ENCODE results near the gene GGCX. TPM values are rescaled to one million over a fixed set of nuclear protein-coding genes. Genes with fewer than 3 reads are reported as not detected.

Gene GGCX
- total and polyA plus RNA-seq, 12 donors: 14.0 to 31.1 (median 21.6) TPM

GRCh38 chr2:85496436-85496835 lies 64.9 kb downstream of the GGCX start:
- no peaks in the 10 kb centered on the region for H3K9me3 ChIP-seq
- H3K27ac ChIP-seq: no peak overlapping the region
- WGBS, 2 donors: 100% methylated on average over 1 of the region's 1 CpG
- no peak for ATAC-seq
- H3K4me3 ChIP-seq: no peak overlapping the region
- no peaks in the 10 kb centered on the region for H3K36me3 ChIP-seq
- intact Hi-C loops (cut with DNase I): loop anchor here in 1 of 10 donors (5.0 kb wide), 1 partner anchor 49 kb away; no protein-coding TSS in a partner anchor
- TF ChIP-seq, protein P1, sequence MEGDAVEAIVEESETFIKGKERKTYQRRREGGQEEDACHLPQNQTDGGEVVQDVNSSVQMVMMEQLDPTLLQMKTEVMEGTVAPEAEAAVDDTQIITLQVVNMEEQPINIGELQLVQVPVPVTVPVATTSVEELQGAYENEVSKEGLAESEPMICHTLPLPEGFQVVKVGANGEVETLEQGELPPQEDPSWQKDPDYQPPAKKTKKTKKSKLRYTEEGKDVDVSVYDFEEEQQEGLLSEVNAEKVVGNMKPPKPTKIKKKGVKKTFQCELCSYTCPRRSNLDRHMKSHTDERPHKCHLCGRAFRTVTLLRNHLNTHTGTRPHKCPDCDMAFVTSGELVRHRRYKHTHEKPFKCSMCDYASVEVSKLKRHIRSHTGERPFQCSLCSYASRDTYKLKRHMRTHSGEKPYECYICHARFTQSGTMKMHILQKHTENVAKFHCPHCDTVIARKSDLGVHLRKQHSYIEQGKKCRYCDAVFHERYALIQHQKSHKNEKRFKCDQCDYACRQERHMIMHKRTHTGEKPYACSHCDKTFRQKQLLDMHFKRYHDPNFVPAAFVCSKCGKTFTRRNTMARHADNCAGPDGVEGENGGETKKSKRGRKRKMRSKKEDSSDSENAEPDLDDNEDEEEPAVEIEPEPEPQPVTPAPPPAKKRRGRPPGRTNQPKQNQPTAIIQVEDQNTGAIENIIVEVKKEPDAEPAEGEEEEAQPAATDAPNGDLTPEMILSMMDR (IDR thresholded peaks at IDR 0.05): no peak
- DNase-seq: no peak
- H3K27me3 ChIP-seq: no peaks in the 10 kb centered on the region
- H3K4me1 ChIP-seq: peaks cover 0 to 38% (median 23%) of the 10 kb centered on the region in 9 donors

Other genes with a start within 250 kb of the GGCX start
- gene TGOLN2, start 233.5 kb downstream of the GGCX start, total RNA-seq: 10 to 100 TPM; 66.2 to 99.9 (median 78.4) TPM
- gene TGOLN2, start 233.5 kb downstream of the GGCX start, polyA plus RNA-seq: 10 to 100 TPM; 12.1 to 23.0 TPM
- 10 to 100 TPM; 27.9 to 87.4 (median 35.6) TPM for gene RETSAT, start 207.0 kb downstream of the GGCX start, total RNA-seq
- 10 to 100 TPM; 20.3 to 52.4 TPM for gene RETSAT, start 207.0 kb downstream of the GGCX start, polyA plus RNA-seq
- 10 to 100 TPM in 1 of 10 donors, 1 to 10 TPM in 9; 7.3 to 12.5 (median 8.8) TPM for gene ELMOD3, start 206.7 kb downstream of the GGCX start, total RNA-seq
- 10 to 100 TPM; 11.4 to 23.8 TPM for gene ELMOD3, start 206.7 kb downstream of the GGCX start, polyA plus RNA-seq
- 10 to 100 TPM in 1 of 10 donors, 1 to 10 TPM in 8, under 1 TPM in 1; 0.83 to 30.4 (median 5.9) TPM for gene CAPG, start 151.1 kb downstream of the GGCX start, total RNA-seq
- 10 to 100 TPM in 1 of 2 donors, 1 to 10 TPM in 1; 8.8 to 17.1 TPM for gene CAPG, start 151.1 kb downstream of the GGCX start, polyA plus RNA-seq
- under 1 TPM in 1 of 10 donors, not detected in 9; 0.72 TPM for gene SH2D6, start 142.8 kb downstream of the GGCX start, total RNA-seq
- under 1 TPM; 0.06 to 0.51 TPM for gene SH2D6, start 142.8 kb downstream of the GGCX start, polyA plus RNA-seq
- gene MAT2A, start 22.3 kb downstream of the GGCX start, total RNA-seq: 100 to 1,000 TPM in 8 of 10 donors, 10 to 100 TPM in 2; 94.5 to 460 (median 129) TPM
- 10 to 100 TPM; 81.7 to 93.4 TPM for gene MAT2A, start 22.3 kb downstream of the GGCX start, polyA plus RNA-seq
- 10 to 100 TPM in 5 of 10 donors, 1 to 10 TPM in 5; 4.9 to 56.8 (median 9.2) TPM for gene VAMP8, start 16.1 kb upstream of the GGCX start, total RNA-seq
- gene VAMP8, start 16.1 kb upstream of the GGCX start, polyA plus RNA-seq: 10 to 100 TPM; 16.4 to 26.6 TPM
- gene VAMP5, start 22.9 kb upstream of the GGCX start, total RNA-seq: 100 to 1,000 TPM in 1 of 10 donors, 10 to 100 TPM in 9; 25.8 to 146 (median 35.5) TPM
- gene VAMP5, start 22.9 kb upstream of the GGCX start, polyA plus RNA-seq: 100 to 1,000 TPM in 1 of 2 donors, 10 to 100 TPM in 1; 79.6 to 131 TPM
- gene RNF181, start 34.3 kb upstream of the GGCX start, total RNA-seq: 100 to 1,000 TPM in 1 of 10 donors, 10 to 100 TPM in 9; 74.7 to 117 (median 82.2) TPM
- 100 to 1,000 TPM; 140 to 282 TPM for gene RNF181, start 34.3 kb upstream of the GGCX start, polyA plus RNA-seq
- gene TMEM150A, start 41.2 kb upstream of the GGCX start, total RNA-seq: 10 to 100 TPM in 5 of 10 donors, 1 to 10 TPM in 5; 7.6 to 13.9 (median 9.6) TPM
- 10 to 100 TPM; 10.1 to 21.1 TPM for gene TMEM150A, start 41.2 kb upstream of the GGCX start, polyA plus RNA-seq
- 10 to 100 TPM; 25.0 to 39.0 (median 33.7) TPM for gene C2orf68, start 50.6 kb upstream of the GGCX start, total RNA-seq
- 10 to 100 TPM; 14.2 to 47.0 TPM for gene C2orf68, start 50.6 kb upstream of the GGCX start, polyA plus RNA-seq
- gene USP39, start 54.7 kb upstream of the GGCX start, total RNA-seq: 10 to 100 TPM; 24.5 to 35.8 (median 29.3) TPM
- gene USP39, start 54.7 kb upstream of the GGCX start, polyA plus RNA-seq: 10 to 100 TPM; 19.9 to 36.5 TPM
- under 1 TPM in 1 of 10 donors, not detected in 9; 0.62 TPM for gene SFTPB, start 106.7 kb upstream of the GGCX start, total RNA-seq
- gene SFTPB, start 106.7 kb upstream of the GGCX start, polyA plus RNA-seq: 1 to 10 TPM in 1 of 2 donors, not detected in 1; 1.2 TPM
- 10 to 100 TPM in 1 of 10 donors, 1 to 10 TPM in 5, under 1 TPM in 4; 0.17 to 43.2 (median 1.2) TPM for gene GNLY, start 132.9 kb upstream of the GGCX start, total RNA-seq
- gene GNLY, start 132.9 kb upstream of the GGCX start, polyA plus RNA-seq: 1 to 10 TPM; 1.2 to 3.1 TPM
- gene ATOH8, start 192.5 kb upstream of the GGCX start, total RNA-seq: 10 to 100 TPM in 9 of 10 donors, 1 to 10 TPM in 1; 8.7 to 33.4 (median 15.2) TPM
- 10 to 100 TPM; 35.2 to 45.9 TPM for gene ATOH8, start 192.5 kb upstream of the GGCX start, polyA plus RNA-seq

Measured in heart right ventricle (tissue), 16 donors.